ENCODE measurements around the gene PRR27.

DNA sequence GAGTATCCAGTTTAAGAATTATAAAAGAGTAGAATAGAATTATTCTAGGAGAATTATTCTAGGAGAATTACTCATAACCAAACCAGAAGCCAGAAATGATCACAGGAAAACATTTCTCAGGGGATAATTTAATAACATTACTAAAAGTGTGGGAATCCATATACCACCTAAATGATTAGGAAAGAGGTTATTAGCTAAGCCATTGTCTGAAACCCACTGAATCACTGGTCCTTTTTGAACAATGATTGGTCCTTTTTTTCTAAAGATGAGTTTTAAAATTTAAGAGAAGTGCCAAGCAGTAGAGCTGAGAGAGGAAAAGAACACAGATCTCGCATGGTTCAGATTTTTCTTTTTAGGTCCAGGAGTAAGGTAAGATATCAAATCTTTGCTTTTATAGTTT lies 41.4 kb downstream of the PRR27 start, which contains the start of gene ODAM:
- TF ChIP-seq, protein P1, sequence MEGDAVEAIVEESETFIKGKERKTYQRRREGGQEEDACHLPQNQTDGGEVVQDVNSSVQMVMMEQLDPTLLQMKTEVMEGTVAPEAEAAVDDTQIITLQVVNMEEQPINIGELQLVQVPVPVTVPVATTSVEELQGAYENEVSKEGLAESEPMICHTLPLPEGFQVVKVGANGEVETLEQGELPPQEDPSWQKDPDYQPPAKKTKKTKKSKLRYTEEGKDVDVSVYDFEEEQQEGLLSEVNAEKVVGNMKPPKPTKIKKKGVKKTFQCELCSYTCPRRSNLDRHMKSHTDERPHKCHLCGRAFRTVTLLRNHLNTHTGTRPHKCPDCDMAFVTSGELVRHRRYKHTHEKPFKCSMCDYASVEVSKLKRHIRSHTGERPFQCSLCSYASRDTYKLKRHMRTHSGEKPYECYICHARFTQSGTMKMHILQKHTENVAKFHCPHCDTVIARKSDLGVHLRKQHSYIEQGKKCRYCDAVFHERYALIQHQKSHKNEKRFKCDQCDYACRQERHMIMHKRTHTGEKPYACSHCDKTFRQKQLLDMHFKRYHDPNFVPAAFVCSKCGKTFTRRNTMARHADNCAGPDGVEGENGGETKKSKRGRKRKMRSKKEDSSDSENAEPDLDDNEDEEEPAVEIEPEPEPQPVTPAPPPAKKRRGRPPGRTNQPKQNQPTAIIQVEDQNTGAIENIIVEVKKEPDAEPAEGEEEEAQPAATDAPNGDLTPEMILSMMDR (IDR thresholded peaks at IDR 0.05; ENCODE audit: insufficient read depth, low read depth, low read length): no peak
- no peak for TF ChIP-seq EZH2 (IDR thresholded peaks at IDR 0.05; ENCODE audit: insufficient read depth, low read length)

Measured in astrocyte (in vitro differentiated cells and primary cell).